HG02973 (cell line): Measurements from ENCODE around the gene BNIP2.
"Not testable (repeated sequence)": the region's sequence is repeated elsewhere in the genome, so short reads cannot be mapped to it uniquely, and the experiment has no call there.

Experiments used
- ATAC-seq: cut with Tn5 transposase; IDR thresholded peaks from one replicate; pipeline ENCODE4 v1.9.1; 2021; ENCODE audit warnings: moderate library complexity; ENCODE audit not compliant: unreplicated experiment

Gene BNIP2

GRCh38 chr15:59689626-59690236 lies 611 bp upstream of the BNIP2 start:
- ATAC-seq = no peak

GRCh38 chr15:59688423-59688781 lies 718 bp downstream of the BNIP2 start:
- peak; percentile 3 for ATAC-seq

- no peak for ATAC-seq
Measured at GRCh38 chr15:59687836-59688235, 1.3 kb downstream of the BNIP2 start.

- no peak for ATAC-seq
Measured at GRCh38 chr15:59686389-59686788, 2.7 kb downstream of the BNIP2 start.

GRCh38 chr15:59685737-59686297 lies 3.3 kb downstream of the BNIP2 start:
- no peak for ATAC-seq

GRCh38 chr15:59680870-59681269 lies 8.2 kb downstream of the BNIP2 start:
- ATAC-seq = no peak

- no peak for ATAC-seq
Measured at GRCh38 chr15:59680346-59680745, 8.8 kb downstream of the BNIP2 start.

- no peak for ATAC-seq
Measured at GRCh38 chr15:59678620-59679019, 10.5 kb downstream of the BNIP2 start.

GRCh38 chr15:59678172-59678571 lies 10.9 kb downstream of the BNIP2 start:
- no peak for ATAC-seq

- ATAC-seq = no peak
Measured at GRCh38 chr15:59676565-59676964, 12.6 kb downstream of the BNIP2 start.

- no peak for ATAC-seq
Measured at GRCh38 chr15:59674361-59674877, 14.7 kb downstream of the BNIP2 start.

GRCh38 chr15:59668556-59668955 lies 20.6 kb downstream of the BNIP2 start:
- no peak for ATAC-seq

- ATAC-seq = no peak
Measured at GRCh38 chr15:59662260-59662659, 26.9 kb downstream of the BNIP2 start.

- no peak for ATAC-seq
Measured at GRCh38 chr15:59659366-59659765, 29.8 kb downstream of the BNIP2 start.

GRCh38 chr15:59657635-59658125 lies 31.4 kb downstream of the BNIP2 start:
- no peak for ATAC-seq

- ATAC-seq = peak; percentile 96
Measured at GRCh38 chr15:59656897-59657634, 32.1 kb downstream of the BNIP2 start, which contains the start of gene GTF2A2. GTF2A2 (minus strand) TSS chr15:59657515; CDS start chr15:59652277, 5,238 bp downstream.

- no peak for ATAC-seq
Measured at GRCh38 chr15:59654046-59654445, 35.1 kb downstream of the BNIP2 start.

- ATAC-seq = no peak
Measured at GRCh38 chr15:59649603-59650002, 39.5 kb downstream of the BNIP2 start.

GRCh38 chr15:59647085-59647484 lies 42.0 kb downstream of the BNIP2 start:
- ATAC-seq = no peak

GRCh38 chr15:59646277-59646676 lies 42.8 kb downstream of the BNIP2 start:
- ATAC-seq = no peak

GRCh38 chr15:59645812-59646211 lies 43.3 kb downstream of the BNIP2 start:
- ATAC-seq = not testable (repeated sequence)

- ATAC-seq = no peak
Measured at GRCh38 chr15:59644756-59645155, 44.4 kb downstream of the BNIP2 start.
